Limb (tissue), 2 donors: ENCODE data around the gene ECE1.
A peak's percentile ranks its signal among the peaks of the same experiment; 100 is the strongest.

Source experiments
- DNase-seq, 2 donors: peaks; one replicate each; pipeline ENCODE4 v3.0.0-alpha.2; 2016; ENCODE audit errors: extremely low spot score in 2 of 2

ECE1 gene

DNA sequence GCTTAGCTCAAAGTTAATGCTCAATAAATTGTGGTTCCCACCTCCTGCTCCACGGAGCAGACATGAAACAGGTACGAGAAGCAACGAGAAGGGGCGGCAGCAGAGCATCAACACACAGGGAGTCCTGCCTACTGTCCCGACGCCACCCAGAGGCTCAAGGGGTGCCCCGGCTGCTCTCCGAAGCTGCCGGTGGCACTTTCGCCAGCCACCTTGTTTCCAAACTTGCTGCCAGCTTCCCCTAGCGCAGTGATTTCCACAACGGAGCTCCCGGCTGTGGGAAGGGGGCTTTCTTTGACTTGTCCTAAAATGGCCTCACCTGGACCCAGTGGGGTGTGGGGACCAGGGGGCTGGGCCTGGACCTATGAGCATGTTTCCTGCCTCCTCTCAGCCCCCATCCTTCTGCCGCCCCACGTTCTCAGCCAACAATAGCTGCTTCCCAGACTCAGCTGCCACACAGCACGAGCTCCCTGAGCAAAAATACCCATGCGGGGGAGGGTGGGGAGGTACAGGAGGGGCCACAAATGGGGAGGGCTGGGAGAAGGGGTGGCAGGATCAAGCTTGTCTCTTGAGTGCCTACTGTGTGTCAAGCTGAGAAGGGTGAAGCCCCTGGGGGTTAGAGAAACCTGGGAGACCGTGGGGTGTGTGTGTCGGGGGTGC is 35.6 kb upstream of the ECE1 start:
- no peak for DNase-seq

DNA sequence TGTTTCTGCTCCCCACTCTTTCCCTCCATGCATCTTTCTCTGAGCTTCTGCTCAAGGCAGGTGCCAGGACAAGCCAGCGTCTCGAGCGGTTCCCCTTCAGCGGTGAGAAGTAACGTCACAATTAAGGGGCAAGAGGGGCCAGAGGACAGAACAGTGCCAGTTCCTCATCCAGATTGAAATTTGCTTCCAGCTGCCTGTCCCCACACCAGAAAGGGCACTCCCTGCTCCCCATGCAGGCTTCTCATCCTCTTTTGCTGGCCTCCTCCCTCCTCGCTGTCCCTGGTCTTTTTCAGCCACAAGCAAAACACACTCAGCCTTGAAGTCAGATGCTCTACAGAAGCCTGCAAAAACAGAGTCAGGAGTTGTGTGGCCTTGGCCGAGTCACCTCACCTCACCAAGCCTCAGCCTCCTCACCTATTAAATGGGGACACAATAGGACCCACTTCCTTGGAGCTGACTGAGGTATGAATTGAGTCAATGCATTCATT is 35.0 kb upstream of the ECE1 start:
- DNase-seq: no peak

GRCh38 chr1:21324368-21325141 is 34.3 kb upstream of the ECE1 start:
- DNase-seq: no peak

DNA sequence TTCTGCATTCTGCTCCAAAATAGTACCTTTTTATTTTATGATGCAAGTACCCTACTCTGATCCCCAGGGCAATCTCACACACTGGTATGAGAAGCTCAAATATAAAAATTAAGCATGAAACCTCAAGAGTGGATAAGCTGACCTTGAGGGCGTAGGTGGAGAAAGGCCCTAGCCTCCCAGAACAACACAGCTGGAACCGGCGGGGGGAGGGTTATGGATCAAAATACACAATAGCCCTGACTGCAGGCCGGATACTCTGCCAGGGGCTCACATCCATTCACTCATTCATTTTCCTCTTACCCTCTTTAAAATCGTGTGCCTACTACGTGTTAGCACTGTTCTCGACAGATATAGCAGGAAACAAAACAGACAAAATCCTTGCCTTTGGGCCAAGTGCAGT is 32.8 kb upstream of the ECE1 start:
- peak in 1 of 2 donors; percentile 29 for DNase-seq

DNA sequence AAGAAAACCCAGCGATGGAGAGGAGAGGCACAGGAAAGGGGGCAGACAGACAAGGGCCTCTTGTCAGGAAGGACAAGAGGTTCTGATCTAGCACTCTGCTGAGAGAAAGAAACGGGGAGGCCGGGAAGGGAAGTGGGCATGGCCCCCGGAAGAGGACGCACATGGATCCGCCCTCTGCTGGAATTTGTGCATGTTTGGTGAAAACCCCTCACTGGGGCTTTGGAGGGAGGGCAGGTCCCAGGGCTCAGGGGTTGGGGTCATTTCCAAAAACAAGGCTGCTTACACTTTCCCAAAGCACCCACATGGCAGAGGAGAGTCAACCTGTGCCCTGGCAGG is 32.4 kb upstream of the ECE1 start:
- DNase-seq: no peak

- no peak for DNase-seq
Observed at GRCh38 chr1:21321963-21322680, 31.9 kb upstream of the ECE1 start.

GRCh38 chr1:21320410-21321108 is 30.3 kb upstream of the ECE1 start:
- no peak for DNase-seq

GRCh38 chr1:21319447-21320407 is 29.5 kb upstream of the ECE1 start:
- no peak for DNase-seq

GRCh38 chr1:21318714-21319159 is 28.5 kb upstream of the ECE1 start:
- DNase-seq: peak; percentile 62 to 85

DNA sequence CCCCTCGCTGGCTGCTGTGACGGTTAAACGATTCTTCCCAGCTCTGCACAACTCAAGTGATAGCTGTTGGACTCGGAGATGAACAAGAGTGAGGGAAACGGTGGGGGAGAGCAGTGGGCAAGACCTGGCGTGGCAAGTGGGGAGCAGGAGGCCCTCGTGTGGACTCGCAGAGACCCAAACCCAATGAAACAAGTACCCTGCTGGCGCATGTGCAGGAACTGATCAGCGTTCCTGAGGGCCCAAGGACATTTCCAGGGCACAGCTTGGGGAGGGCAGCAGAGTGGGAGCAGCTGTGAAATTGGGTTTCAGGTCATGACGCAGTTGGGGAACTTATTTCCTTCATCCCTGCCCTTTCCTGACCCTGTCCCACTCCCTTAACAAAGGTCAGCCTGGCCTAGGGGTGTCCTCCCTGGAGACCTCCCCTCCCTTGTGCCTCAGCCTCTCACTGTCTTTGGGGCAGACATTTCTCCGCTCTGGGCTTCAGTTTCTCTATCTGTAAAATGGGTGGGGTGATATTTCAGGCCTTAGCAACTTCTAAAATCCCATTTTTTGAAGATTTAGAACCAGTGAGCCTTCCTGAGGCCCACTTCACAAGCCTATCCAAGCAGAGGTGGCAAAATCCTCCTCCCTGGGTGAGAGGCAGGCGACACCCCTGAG is 27.9 kb upstream of the ECE1 start:
- DNase-seq: no peak

DNA sequence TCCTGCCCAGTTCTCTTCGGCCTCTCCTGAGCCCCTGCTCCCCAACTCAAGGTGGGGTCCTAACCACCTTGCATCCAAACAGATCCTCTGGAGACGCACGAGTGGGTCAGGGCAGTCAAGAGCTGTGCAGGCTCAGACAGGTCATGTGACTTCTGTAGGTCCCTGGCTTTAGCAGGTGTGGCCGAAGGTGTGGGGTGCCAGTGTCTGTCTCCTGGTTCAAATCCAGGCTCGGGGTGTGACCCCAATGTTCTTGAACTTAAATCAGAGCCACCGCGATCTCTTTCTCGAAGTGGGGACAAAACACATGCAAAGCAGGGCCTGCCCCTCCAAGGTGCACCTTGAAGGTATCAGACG is 27.4 kb upstream of the ECE1 start:
- no peak for DNase-seq

- DNase-seq: peak in 1 of 2 donors; percentile 37
Observed at GRCh38 chr1:21317035-21317689, 26.9 kb upstream of the ECE1 start.

DNA sequence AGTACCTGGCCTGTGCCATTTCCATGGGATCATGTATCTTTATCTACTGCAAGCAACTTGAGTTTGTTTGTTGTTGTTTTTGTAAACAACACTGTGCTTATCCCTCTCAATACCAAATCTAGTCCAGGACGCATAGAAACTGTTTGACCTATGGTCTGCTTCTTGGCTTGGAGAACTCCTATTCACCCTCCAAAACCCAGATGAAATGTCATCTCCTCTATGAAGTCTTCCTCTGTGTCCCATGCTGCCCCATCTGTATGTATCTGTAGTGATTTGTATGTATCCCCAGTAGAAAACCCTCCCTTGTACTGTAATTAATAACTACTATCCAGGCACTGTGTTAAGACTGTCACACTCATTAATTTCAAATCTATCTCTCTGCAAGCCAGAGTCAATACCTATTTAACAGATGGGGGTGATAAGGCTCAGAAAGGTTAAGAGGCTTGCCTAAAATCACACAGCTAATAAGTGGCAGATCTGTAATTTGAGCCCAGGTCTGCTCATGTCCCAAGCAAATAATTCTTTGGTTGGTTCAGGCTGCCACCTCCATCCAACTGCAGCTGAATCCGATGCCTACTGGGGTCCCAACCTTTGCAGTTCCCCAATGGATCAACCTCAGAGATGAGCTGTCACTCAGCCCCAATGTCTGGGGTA is 24.6 kb upstream of the ECE1 start:
- no peak for DNase-seq

GRCh38 chr1:21313886-21314721 is 23.8 kb upstream of the ECE1 start:
- no peak for DNase-seq

- DNase-seq: no peak
Observed at GRCh38 chr1:21313203-21313885, 23.1 kb upstream of the ECE1 start.

DNA sequence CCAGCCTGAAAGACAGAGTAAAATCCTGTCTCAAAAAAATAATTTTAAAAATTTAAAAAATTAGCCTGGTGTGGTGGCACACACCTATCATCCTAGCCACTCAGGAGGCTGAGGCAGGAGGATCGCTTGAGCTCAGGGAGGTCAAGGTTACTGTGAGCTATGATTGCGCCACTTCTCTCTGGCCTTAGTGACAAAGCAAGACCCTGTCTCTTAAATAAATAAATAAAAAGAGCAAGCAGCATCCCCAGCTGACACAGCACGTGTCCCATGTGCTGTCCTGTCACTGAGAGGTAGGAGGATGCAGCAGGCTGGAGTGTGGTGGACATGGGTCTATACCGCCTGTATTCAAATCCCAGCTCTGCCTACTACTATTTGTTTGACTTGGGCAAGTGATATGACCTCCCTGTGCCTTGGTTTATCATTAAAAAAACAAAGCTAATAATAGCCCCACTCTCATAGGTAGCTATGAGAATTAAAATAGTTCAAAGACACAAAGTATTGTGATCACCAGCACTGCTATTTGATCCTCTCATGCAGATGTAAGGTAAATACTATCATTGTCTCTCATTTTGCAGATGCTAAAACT is 22.2 kb upstream of the ECE1 start:
- DNase-seq: no peak

- no peak for DNase-seq
Observed at GRCh38 chr1:21311016-21311415, 20.8 kb upstream of the ECE1 start.
